HEK293T (cell line): ENCODE measurements around the gene RARG.
"Not testable (repeated sequence)": the region's sequence is repeated elsewhere in the genome, so short reads cannot be mapped to it uniquely, and the experiment has no call there.

Experiments used
- CTCF ChIA-PET: fragments of 350-600 bp; formaldehyde crosslinking; extraction: SDS; loops from one replicate; lab custom pipeline; 2021; ENCODE audit warnings: antibody characterized with exemption, inconsistent platforms; lab: Yijun Ruan, JAX
- POLR2A ChIA-PET: fragments of 350-600 bp; formaldehyde crosslinking; extraction: SDS; loops from one replicate; lab custom pipeline; 2020; ENCODE audit warnings: antibody characterized with exemption, inconsistent platforms; lab: Yijun Ruan, JAX
- DNase-seq: peaks from one replicate; pipeline ENCODE4 v3.0.0; 2012; ENCODE audit warnings: mixed read lengths; ENCODE audit errors: extremely low spot score
- ARNT ChIP-seq: fragments of 450-650 bp; IDR thresholded peaks from 2 replicates; pipeline ENCODE4 v1.6.1; 2017; ENCODE audit warnings: mild to moderate bottlenecking
- BHLHE40 ChIP-seq: fragments of 450-650 bp; IDR thresholded peaks from 2 replicates; pipeline ENCODE4 v1.6.1; 2016; ENCODE audit warnings: mild to moderate bottlenecking, moderate library complexity, borderline replicate concordance
- CTBP1 ChIP-seq: fragments of 450-650 bp; IDR thresholded peaks from 2 replicates; pipeline ENCODE4 v1.6.1; 2016; ENCODE audit warnings: borderline replicate concordance
- ELF4 ChIP-seq: fragments of 450-650 bp; IDR thresholded peaks from 2 replicates; pipeline ENCODE4 v1.6.1; 2017; ENCODE audit warnings: antibody characterized with exemption
- FOXA1 ChIP-seq: fragments of 450-650 bp; IDR thresholded peaks from 2 replicates; pipeline ENCODE4 v1.6.1; 2016; ENCODE audit warnings: mild to moderate bottlenecking
- FOXK2 ChIP-seq: fragments of 450-650 bp; IDR thresholded peaks from 2 replicates; pipeline ENCODE4 v1.6.1; 2016; ENCODE audit warnings: mild to moderate bottlenecking
- FOXM1 ChIP-seq: fragments of 450-650 bp; IDR thresholded peaks from 2 replicates; pipeline ENCODE4 v1.6.1; 2017; ENCODE audit warnings: mild to moderate bottlenecking, borderline replicate concordance
- HDGF ChIP-seq: fragments of 450-650 bp; IDR thresholded peaks from 2 replicates; pipeline ENCODE4 v1.6.1; 2017; ENCODE audit warnings: antibody characterized with exemption, borderline replicate concordance
- L3MBTL2 ChIP-seq: fragments of 450-650 bp; conservative IDR thresholded peaks from 2 replicates; pipeline ENCODE4 v1.6.1; 2016; ENCODE audit warnings: mild to moderate bottlenecking
- LEF1 ChIP-seq: fragments of 450-650 bp; IDR thresholded peaks from 2 replicates; pipeline ENCODE4 v1.6.1; 2017; ENCODE audit warnings: mild to moderate bottlenecking, borderline replicate concordance
- NFRKB ChIP-seq: fragments of 450-650 bp; IDR thresholded peaks from 2 replicates; pipeline ENCODE4 v1.6.1; 2016; ENCODE audit warnings: mild to moderate bottlenecking, moderate library complexity
- SP1 ChIP-seq: fragments of 450-650 bp; IDR thresholded peaks from 2 replicates; pipeline ENCODE4 v1.6.1; 2017
- SUZ12 ChIP-seq: fragments of 450-650 bp; IDR thresholded peaks from 2 replicates; pipeline ENCODE4 v1.6.1; 2016; ENCODE audit warnings: mild to moderate bottlenecking
- TARDBP ChIP-seq: fragments of 450-650 bp; IDR thresholded peaks from 2 replicates; pipeline ENCODE4 v1.6.1; 2016
- ZNF384 ChIP-seq: fragments of 450-650 bp; IDR thresholded peaks from 2 replicates; pipeline ENCODE4 v1.6.1; 2016
- TF ChIP-seq, protein P1 (sequence below): fragments of 450-650 bp; IDR thresholded peaks from 2 replicates; pipeline ENCODE4 v1.6.1; 2016

RARG gene

DNA sequence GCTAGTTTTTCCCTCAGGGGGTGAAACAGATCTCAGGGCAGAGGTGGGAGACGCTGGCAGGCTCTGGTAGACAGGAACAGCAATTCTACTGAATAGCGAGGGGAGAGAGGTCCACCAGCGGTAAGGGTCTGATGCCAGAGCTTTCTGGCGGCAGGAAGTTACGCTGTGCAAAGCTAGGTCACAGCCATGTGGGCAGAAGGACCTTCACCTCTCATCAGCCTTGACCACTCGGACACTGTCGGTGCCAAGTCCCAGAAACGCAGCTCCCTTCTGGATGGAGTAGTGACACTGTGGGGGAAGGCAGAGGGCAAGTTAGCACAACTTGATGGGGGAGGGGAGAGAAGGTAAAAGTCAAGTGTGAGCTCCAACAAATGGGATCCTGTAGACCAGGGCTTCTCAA is 61.8 kb downstream of the RARG start:
- ChIA-PET POLR2A (interaction anchor here (1.0 to 1.1 kb wide), 2 partner anchors 10 to 11 kb away, joined by 3 to 7 read pairs; partner anchors contain the start of genes CSAD and ZNF740), CTCF (interaction anchor here (1.5 kb wide), 1 partner anchor 11 kb away, joined by 6 read pairs; no protein-coding TSS in a partner anchor)
- no peak for DNase-seq
- TF ChIP-seq NFRKB (no peak), HDGF (no peak), FOXK2 (no peak), CTBP1 (no peak), L3MBTL2 (no peak), FOXA1 (no peak), FOXM1 (no peak), ARNT (no peak), BHLHE40 (no peak), ELF4 (no peak), LEF1 (no peak), ZNF384 (no peak), SUZ12 (no peak), SP1 (no peak), TARDBP (no peak)
- TF ChIP-seq, protein P1, sequence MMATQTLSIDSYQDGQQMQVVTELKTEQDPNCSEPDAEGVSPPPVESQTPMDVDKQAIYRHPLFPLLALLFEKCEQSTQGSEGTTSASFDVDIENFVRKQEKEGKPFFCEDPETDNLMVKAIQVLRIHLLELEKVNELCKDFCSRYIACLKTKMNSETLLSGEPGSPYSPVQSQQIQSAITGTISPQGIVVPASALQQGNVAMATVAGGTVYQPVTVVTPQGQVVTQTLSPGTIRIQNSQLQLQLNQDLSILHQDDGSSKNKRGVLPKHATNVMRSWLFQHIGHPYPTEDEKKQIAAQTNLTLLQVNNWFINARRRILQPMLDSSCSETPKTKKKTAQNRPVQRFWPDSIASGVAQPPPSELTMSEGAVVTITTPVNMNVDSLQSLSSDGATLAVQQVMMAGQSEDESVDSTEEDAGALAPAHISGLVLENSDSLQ, result no peak

DNA sequence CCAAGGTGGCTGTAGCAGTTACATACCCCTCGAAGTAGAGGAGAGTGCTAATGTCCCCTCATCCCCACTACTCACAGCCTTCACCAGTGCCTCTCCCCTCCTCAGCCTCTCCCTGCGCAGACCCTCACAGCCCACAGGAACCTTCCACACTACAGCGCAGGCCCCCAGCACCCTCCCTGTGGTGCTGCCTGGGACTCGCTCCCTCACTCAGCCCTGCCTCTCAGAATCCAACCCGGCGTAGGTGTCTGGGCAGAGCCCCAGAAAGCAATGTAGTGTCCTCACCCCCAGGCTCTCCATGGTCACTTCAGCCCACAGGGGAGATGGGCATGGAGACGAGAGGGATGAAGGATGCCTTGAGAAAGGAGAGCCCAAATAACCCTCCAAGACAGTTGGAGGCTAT is 62.4 kb downstream of the RARG start:
- CTCF ChIA-PET, result no interaction called here
- TF ChIP-seq ZNF384 (no peak), CTBP1 (no peak), SUZ12 (no peak), FOXM1 (no peak), L3MBTL2 (no peak), LEF1 (no peak)
- no peak for DNase-seq
- POLR2A ChIA-PET, result no interaction called here

DNA sequence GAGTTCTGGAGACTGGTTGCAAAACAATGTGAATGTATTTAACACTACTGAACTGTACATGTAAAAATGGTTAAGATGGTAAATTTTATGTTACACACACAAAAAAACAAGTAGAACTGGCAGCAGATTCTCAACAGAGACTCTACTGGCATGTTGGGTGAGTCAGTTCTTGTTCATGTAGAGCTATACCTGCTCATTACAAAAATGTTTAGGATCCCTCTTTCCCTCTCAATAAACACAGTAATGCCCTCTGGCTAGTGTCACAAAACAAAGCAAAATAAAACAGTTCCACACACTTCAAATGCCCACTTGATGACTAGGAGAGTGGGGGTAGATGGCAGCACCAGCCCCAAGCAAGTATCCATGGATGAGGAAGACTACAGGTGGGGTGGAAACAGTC is 65.2 kb downstream of the RARG start:
- ChIA-PET CTCF (no interaction called here), POLR2A (interaction anchor here (1.2 kb wide), 1 partner anchor 14 kb away, joined by 4 read pairs; the partner anchor contains the start of genes CSAD and ZNF740)
- TF ChIP-seq SUZ12, result no peak
- TF ChIP-seq SP1, result no peak
- no peak for TF ChIP-seq FOXA1
- TF ChIP-seq HDGF, result no peak
- no peak for TF ChIP-seq CTBP1
- no peak for TF ChIP-seq ARNT
- TF ChIP-seq, protein P1, result no peak
- no peak for TF ChIP-seq ZNF384
- TF ChIP-seq NFRKB, result no peak
- no peak for TF ChIP-seq LEF1
- no peak for TF ChIP-seq BHLHE40
- no peak for TF ChIP-seq L3MBTL2
- TF ChIP-seq FOXK2, result no peak
- TF ChIP-seq ELF4, result no peak
- no peak for TF ChIP-seq FOXM1
- no peak for TF ChIP-seq TARDBP
- no peak for DNase-seq

DNA sequence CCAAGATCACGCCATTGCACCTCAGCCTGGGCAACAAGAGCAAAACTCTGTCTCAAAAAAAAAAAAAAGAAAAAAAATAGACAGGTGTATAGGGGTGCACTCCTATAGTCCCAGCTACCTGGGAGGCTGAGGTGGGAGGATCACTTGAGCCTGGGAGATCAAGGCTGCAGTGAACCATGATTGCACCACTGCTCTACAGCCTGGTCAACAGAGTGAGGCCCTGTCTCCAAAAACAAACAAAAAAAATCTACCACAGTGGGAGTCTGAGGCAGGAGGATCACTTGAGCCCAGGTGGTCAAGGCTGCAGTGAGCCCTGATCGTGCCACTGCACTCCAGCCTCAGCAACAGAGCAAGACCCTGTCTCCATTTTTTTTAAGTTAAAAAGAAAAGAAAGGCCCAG is 69.0 kb downstream of the RARG start:
- CTCF ChIA-PET, DNase-seq: not testable (repeated sequence)
- POLR2A ChIA-PET, result interaction anchor here (1.0 kb wide), 1 partner anchor 18 kb away, joined by 3 read pairs; the partner anchor contains the start of genes CSAD and ZNF740

DNA sequence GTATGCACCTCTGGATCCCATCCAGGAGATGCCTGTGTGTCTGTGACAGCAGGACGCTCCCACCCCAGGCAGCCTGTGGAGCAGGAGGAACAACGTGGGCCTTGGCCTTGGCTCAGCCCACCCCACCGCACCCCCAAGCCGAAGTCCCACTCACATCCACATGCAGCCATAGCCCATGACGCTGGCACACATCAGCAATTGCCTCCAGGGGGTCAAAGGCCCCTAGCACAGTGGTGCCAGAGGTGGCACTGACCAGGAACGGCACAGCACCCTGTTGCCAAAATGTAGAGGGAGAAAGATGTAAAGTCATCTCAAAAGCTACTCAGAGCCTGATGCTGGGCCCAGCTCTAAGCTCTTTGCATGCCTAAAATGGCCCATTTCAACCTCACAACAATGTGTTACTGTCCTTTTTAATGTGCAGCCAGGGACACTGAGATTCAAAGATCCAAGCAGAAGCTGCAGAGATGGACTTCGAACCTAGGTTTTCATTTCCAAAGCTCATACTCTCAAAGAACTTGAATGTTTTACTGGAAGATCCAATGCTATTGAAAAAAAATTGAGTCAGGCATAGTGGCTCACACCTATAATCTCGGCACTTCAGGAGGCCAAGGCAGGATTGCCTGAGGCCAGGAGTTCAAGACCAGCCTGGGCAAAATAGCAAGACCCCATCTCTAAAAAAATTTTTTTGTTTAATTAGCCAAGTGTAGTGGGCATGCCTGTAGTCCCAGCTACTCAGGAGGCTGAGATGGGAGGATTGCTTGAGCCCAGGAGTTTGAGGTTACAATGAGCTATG is 70.7 kb downstream of the RARG start:
- POLR2A ChIA-PET, result interaction anchor here (2.1 to 3.7 kb wide), 2 partner anchors 20 to 134 kb away, joined by 6 to 27 read pairs; partner anchors contain the start of genes CSAD, PFDN5 and ZNF740
- CTCF ChIA-PET, result interaction anchor here (0.9 to 3.5 kb wide), 5 partner anchors 13 to 53 kb away, joined by 5 to 21 read pairs (median 15); no protein-coding TSS in a partner anchor
- DNase-seq, result no peak
- TF ChIP-seq SP1 (no peak), HDGF (no peak), FOXA1 (no peak), SUZ12 (no peak), L3MBTL2 (no peak), NFRKB (no peak)

DNA sequence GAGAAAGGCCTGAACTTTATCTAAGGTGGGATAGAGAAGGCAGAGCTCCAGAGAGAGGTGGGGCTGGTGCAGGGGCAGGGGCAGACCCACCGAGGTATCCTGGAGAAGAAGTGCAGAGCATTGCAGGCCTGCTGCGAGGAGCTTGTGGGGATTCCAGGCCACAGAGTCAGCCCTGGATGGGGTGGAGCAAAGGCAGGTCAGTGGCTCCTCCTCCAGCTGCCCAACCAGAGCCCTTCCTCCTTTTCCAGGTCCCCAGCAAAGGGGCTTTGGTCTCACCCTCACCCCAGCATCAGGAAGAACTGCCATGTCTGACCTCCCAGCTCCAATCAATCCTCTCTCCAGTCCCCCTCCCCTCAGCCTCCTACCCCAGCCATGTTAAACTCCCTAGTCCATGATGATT is 71.3 kb downstream of the RARG start:
- POLR2A ChIA-PET, result interaction anchor here (1.2 to 3.7 kb wide), 5 partner anchors 20 to 160 kb away, joined by 3 to 27 read pairs (median 6); partner anchors contain the start of genes CSAD, PFDN5 and ZNF740
- DNase-seq, result no peak
- CTCF ChIA-PET, result interaction anchor here (0.9 to 3.5 kb wide), 9 partner anchors 12 to 161 kb away, joined by 3 to 21 read pairs (median 8); partner anchors contain the start of gene AAAS
- TF ChIP-seq CTBP1 (no peak), FOXM1 (no peak), LEF1 (no peak), BHLHE40 (no peak), ARNT (no peak)
- TF ChIP-seq, protein P1, result no peak
